HG02678 (cell line): ENCODE data around the gene DTNBP1.
A peak's percentile ranks its signal among the peaks of the same experiment; 100 is the strongest.

Experiments used
- ATAC-seq: cut with Tn5 transposase; IDR thresholded peaks from one replicate; pipeline ENCODE4 v1.9.1; 2021; ENCODE audit warnings: mild to moderate bottlenecking, moderate library complexity; ENCODE audit not compliant: unreplicated experiment

DTNBP1 gene

DNA sequence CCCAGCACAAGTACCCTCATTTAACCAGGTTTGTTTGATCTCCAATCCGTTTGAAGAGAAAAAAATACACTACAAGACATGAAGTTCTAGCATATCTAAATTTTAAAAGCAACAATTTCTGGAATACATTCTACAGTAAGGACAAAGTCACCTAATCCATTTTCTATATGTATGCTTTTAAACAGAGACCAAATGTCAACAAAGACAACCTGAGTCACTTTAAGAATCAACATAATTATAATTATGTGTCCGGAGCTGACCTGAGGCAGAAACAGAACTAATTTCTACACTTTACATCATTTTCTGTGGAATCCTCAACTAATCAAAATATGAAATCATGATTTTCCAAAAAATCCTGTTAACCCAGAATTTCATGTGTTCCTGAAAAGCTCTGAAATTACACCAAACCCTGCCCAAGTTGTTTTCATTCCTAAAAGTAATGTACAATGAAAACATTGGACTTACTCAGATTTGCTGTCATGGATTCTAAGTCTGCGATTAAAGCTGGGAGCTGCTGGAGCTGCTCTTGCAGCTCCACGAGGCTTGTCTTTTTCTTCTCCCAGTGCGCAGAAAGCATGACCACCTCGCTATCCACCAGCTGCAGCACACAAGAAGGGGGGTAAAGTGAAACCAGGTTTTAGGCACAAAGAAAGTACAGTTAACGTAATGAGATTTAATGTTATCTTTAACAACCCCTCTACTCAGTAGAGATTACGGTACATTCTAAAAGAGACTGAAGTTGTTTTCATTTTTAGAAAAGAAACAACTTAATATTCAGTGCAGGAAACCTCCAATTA is 35.8 kb downstream of the DTNBP1 start:
- no peak for ATAC-seq

DNA sequence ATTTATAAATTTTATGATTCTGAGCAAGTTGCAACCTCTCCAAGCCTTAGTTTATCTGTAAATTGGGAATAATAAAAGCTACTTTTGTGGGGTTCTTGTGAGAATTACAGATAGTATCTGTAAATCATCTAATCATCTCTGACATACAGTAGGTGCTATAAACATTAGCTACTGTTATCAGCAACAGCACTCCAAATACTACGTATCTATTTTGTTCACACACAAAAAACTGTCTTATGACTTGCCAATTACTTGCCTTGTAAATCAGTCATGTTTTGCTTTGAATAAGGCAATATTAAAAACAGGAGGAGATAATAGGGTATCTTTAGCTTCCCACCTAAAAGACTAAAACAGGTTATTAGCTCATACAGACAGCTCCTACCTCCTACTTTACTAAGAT is 36.7 kb downstream of the DTNBP1 start:
- ATAC-seq: no peak

GRCh38 chr6:15623276-15624116 is 39.3 kb downstream of the DTNBP1 start:
- ATAC-seq: no peak

GRCh38 chr6:15622045-15622740 is 40.6 kb downstream of the DTNBP1 start:
- no peak for ATAC-seq

- ATAC-seq: peak; percentile 94
Measured at GRCh38 chr6:15621203-15622044, 41.4 kb downstream of the DTNBP1 start.

GRCh38 chr6:15620611-15621010 is 42.2 kb downstream of the DTNBP1 start:
- no peak for ATAC-seq

GRCh38 chr6:15619330-15619729 is 43.5 kb downstream of the DTNBP1 start:
- ATAC-seq: no peak

DNA sequence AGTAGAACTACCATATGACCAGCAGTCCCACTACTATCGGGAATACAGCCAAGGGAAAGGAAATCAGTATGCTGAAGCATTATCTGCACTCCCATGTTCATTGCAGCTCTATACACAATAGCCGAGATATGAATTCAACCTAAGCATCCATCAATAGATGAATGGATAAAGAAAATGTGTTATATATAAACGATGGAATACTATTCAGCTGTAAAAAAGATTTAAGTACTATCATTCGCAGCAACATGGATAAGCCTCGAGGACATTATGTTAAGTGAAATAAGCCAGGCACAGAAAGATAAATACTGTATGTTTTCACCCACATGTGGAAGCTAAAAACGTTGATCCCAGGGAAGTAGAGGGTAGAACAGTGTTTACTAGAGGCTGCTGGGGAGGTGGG is 44.1 kb downstream of the DTNBP1 start:
- ATAC-seq: no peak

DNA sequence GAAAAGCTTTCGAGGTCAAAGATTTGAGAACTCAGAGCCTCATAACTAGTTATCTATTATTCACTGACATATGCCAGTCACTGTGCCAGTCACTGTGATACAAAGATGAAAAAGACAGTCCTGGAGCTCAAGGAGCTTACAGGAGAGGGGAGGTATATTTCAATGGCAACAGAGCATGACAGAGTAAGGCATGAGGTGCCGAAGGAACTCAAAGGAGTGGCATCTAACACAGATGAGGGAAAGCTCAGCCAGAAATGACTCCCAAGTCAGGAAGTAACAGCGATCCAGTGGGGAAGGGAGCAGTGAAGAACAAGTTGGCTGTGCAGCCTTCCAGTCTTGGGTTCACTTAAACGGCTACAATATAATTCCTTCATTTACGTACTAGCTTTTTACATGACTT is 46.6 kb downstream of the DTNBP1 start:
- no peak for ATAC-seq

- ATAC-seq: peak; percentile 80
Measured at GRCh38 chr6:15615802-15616201, 47.0 kb downstream of the DTNBP1 start.

DNA sequence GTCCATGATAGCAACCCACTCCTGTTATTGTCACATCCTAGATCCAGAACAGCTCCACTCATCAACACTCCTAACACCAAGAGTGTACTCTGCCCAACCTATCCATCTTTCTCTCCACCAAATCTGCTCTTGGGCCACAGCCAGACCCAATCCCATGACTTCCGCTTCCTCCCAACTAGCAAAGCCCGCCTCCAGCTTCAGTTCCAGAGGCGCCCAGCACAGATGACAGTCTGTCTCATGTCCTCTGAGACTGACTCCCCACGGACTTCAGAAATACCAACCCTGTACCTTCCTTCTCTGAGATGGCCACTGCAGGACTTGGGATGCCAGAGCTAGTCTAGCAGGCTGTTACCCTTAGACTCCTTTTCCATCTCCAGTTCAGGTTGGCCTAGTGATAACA is 48.6 kb downstream of the DTNBP1 start:
- ATAC-seq: no peak

DNA sequence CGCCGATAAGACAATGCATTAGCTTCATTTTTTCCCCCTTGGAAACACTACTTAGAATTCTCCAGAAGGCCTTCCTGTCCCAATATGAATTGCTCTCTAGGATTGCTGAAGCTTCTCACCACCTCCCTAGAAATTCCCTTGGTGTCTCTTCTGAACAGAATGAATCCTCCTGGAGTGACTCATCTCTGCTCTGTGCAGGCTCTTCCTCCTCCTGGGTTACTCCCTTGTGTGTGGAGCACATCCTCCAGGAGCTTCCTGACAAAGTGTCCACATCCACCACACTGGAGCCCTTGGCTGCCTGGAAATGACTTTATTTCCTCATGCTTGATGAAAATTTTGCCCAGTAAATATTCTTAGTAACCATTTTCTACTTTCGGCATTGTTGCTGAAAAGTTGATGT is 54.4 kb downstream of the DTNBP1 start:
- no peak for ATAC-seq

DNA sequence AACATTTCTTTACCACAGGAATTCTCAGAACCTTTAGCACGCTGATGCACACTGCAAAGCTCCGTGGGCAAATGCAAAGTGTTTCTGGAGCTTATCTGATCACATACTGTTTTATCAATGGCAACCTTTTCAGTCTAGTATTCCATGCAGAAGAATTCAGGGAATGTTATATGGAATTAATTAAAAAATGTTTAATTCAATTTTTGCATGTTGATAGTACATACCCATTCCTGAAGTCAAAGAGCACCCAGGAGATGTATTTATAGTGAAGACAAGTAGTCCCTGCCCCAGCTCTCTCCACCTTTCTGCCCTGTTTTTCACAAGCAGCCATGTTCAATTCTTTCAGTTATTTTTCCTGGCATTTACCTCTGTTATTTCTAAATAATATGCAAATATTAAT is 55.2 kb downstream of the DTNBP1 start:
- ATAC-seq: no peak

DNA sequence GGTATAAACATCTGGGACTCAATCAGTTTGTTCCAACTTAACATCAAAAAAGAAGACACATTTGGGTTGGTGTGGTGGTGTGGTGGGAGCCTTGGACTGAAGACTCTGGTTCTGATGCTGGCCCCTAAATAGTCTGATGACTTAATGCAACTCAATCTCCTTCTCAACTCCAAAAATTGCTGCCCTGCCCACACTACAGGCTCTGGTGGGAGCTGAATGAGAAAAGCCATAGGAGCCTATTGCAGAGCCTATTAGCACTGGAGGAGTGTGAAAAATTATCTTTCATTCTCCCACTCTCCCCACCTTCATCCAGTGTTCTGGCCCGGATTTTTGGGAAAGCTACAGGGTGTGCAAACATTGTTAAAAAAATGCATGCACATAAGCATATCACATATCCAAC is 56.5 kb downstream of the DTNBP1 start:
- ATAC-seq: no peak

DNA sequence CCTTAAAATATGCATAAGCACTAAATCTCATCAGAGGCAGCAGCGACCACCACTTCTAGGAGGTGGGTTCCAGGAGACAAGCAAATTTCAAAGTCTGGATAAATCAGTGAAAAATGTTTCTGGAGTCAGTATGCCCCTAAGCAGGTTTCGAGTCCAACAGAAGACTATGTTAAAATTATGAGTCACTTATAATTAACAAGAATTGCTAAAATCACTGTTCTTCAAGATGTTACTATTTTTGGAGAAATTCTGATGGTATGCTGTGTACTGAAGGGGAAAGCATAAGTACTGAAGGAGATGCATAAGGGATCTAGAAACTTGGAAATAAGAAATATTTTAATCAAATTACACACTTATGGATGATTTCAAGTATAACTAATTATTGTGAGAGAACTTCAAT is 58.0 kb downstream of the DTNBP1 start:
- ATAC-seq: no peak

GRCh38 chr6:15602154-15602553 is 60.7 kb downstream of the DTNBP1 start:
- no peak for ATAC-seq

DNA sequence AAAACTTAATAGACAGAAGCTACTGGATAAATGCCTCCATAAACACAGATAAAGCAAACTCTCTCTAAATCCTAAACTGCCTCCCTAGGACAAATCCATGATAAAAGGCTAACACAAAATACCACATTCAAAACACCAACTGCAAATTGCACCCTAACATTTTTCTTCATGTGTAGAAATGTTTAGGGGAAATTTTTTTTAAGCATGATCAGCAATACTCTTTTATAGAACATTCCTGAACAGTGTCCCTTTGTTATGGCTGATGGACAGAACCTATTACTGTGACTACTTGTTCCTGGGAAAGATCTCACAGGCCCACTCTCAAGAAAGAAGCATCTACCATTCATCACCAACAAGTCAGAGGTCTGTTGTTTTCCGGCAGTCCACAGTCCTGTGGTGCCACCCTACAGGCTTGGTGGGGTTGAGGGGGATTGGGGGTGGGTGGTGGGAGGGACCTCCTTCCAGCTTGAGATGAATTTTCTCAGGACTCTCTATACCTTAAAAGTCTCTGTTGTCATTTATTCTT is 64.5 kb downstream of the DTNBP1 start:
- ATAC-seq: no peak

GRCh38 chr6:15596186-15596896 is 66.5 kb downstream of the DTNBP1 start:
- no peak for ATAC-seq

DNA sequence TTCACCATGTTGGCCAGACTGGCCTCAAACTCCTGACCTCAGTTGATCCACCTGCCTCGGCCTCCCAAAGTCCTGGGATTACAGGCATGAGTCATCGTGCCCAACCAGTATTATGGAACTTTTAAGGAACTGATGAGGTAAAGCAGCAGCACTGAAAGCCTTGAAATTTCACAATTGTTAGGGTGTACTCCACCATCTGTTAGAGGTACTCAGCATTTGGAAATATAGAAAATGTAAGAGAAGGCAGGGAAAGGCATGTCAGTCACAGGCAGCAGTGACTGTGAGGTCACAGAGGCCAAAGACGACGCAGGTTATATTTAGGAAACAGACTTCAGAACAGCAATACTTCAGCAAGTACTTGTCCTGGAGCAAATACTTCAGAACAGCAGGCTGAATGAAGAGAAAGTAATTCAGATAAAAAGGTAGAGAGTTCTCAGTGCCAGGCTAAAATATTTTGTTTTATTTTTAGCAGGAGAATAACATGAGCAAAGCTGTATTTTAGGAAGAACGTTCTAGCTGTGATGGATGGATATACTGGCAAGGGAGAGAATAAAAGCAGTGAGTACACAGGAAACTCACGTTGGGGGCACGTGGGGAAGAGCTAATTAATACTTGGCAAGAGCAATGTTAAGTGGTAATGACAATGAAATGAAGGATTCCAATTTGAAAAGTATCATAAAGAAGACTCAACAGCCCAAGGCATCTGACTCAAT is 67.2 kb downstream of the DTNBP1 start:
- ATAC-seq: no peak
